GM19452 (cell line): ENCODE measurements around the gene SPDYE2.
A peak's percentile ranks its signal among the peaks of the same experiment; 100 is the strongest.
"Not testable (repeated sequence)": the region's sequence is repeated elsewhere in the genome, so short reads cannot be mapped to it uniquely, and the experiment has no call there.

ENCODE experiments used
- ATAC-seq: cut with Tn5 transposase; IDR thresholded peaks from one replicate; pipeline ENCODE4 v1.9.1; 2021; ENCODE audit not compliant: unreplicated experiment

Gene SPDYE2, protein sequence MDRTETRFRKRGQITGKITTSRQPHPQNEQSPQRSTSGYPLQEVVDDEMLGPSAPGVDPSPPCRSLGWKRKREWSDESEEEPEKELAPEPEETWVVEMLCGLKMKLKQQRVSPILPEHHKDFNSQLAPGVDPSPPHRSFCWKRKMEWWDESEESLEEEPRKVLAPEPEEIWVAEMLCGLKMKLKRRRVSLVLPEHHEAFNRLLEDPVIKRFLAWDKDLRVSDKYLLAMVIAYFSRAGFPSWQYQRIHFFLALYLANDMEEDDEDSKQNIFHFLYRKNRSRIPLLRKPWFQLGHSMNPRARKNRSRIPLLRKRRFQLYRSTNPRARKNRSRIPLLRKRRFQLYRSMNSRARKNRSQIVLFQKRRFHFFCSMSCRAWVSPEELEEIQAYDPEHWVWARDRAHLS

DNA sequence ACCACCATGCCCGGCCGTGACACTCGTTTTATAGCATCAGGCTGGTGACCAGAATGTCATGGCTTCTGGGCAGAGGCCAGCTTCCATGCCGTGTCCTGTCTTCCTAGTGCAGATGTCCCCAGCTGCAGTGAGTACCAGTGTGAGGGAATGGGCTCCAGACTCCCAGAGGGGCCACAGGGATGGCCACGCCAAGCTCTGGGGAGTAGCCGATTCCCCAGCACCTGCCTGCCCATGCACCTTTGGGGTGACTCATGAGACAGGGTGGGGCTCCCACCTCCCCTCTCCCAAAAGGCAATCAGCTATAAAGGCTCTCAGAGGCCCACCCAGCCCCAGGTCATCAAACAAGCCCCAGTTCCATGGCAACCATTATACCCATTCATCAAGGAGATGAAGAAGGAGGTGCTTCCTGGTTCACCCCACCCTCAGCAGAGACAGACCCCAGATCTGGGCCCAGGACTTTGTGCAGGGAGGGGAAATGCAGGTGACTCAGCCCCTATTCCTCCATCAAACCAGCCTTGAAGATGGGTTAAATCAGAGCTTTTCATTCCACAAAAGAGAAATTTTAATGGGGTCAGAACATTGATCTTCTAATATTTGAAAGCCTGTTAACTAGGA lies at the start of gene SPDYE2:
Gene SPDYE2, plus strand, starts transcription at position 419 of the 615 bp plus-strand sequence. CDS start 2,030 bp downstream, outside the sequence.
- not testable (repeated sequence) for ATAC-seq

DNA sequence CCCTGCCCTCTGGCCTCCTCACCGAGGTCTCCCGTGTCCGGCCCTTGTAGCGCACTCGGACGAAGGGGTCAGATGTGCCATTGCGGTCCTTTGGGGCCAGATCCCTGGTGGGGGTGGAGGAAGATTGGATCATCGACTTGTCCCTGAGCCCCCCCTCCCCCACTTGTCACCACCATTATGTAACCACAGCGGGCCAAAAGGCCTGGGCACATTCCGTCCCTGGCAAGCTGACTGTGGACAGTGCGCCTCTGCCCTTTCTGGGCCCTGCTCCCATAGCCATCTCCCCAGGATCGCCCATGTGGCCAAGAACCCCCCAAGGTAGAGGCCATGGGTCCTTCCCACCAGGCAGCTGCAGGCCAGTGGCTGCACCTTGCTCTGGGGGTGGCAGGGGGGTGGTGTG lies 47.9 kb upstream of the SPDYE2 start:
- ATAC-seq, result not testable (repeated sequence)

- not testable (repeated sequence) for ATAC-seq
Measured at GRCh38 chr7:102505298-102506185, 45.5 kb upstream of the SPDYE2 start.

GRCh38 chr7:102507410-102508088 lies 43.5 kb upstream of the SPDYE2 start:
- not testable (repeated sequence) for ATAC-seq

- ATAC-seq, result not testable (repeated sequence)
Measured at GRCh38 chr7:102510575-102510974, 40.5 kb upstream of the SPDYE2 start.

DNA sequence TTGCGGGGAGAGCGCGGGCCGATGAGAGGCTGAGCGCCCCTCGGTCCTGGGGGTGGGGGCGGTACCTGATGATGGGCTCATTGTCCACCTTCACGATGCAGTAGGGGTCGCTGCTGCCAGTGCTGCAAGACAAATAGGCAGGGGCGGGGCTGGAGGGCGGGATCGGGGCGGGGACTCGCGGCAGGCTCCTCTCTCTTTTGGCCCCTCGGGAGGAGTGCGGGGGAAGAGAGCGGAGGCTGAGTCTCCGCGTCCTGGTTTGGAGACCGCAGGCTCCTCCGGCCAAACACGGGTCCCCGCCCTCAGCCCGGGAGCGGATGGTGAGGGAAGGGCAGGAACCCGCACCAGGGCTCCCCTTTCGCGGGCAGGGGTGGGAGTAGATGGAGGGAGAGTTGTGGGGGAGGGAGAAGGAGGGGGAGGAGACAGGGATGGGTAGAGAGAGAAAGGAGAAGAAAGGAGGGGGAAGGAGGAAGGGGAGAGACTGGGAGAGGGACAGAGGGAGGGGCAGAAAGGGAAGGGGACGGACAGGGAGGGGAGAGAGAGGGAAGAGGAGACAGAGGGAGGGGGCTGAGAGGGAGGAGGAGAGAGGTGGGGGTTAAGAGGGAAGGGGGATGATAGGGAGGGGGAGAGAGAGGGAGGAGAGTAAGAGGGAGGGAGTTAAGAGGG lies 39.0 kb upstream of the SPDYE2 start:
- peak; percentile 38 for ATAC-seq

DNA sequence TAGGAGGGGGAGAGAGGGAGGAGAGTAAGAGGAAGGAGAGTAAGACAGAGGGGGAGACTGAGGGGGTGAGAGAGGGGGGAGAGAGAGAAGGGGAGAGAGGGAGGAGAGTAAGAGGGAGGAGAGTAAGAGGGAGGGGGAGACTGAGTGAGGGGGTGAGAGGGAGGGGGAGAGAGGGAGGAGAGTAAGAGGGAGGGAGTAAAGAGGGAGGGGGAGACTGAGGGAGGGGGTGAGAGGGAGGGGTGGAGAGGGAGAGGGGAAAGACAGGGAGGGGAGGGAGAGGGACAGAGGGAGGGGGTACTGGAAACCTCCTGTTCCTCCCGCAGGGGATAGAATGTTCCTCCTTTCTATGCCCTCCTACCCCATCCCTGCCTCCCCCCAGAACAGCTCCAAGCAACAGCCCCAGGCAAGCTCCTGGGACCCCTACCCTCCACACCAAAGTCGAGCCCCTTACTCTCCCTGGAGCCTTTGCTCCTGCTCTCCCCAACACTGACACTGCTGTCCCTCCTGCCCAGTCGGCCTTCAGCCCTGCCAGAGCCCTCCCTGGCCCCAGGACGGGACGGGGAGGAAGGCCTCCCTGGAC lies 38.3 kb upstream of the SPDYE2 start:
- not testable (repeated sequence) for ATAC-seq

DNA sequence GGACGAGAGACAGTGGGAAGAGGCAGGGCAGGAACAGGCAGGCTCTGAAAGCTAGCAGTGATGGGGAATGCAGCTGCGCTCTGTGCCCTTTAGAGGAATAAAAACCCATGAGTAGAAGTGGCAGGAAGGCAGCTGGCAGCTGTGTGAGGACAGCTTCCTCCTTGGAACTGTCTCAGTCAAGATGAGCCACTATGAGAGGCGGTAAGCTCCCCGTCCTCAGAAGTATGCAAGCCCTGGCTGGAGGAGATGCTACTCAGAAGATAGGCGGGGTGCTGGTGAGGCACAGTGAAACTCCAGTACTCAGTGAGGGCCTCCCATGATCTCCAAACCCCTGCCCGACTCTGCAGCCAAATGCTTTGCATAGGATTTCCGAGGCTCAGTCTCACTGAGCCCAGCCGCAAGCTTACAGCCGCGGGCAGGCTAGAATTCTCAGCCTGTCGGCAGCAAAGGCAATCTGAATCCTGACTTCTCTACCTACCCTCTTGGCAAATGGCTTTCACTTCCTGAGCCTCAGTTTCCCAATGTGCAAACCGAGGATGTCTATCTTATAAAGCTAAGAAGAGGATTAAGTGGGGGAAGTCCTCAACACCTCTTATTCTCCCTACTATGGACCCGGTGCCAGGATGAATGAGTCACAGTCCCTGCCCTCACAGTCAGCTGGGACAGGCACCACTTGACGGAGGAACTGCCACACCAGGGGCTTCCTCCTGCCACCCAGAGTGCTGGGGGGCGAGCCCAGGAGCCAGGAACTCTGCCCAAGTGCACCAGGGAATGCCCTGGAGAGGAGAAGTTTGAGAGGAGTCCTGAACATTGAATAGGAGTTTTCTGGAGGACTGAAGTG lies 35.9 kb upstream of the SPDYE2 start:
- ATAC-seq, result peak; percentile 69

GRCh38 chr7:102515889-102516288 lies 35.1 kb upstream of the SPDYE2 start:
- ATAC-seq, result not testable (repeated sequence)

DNA sequence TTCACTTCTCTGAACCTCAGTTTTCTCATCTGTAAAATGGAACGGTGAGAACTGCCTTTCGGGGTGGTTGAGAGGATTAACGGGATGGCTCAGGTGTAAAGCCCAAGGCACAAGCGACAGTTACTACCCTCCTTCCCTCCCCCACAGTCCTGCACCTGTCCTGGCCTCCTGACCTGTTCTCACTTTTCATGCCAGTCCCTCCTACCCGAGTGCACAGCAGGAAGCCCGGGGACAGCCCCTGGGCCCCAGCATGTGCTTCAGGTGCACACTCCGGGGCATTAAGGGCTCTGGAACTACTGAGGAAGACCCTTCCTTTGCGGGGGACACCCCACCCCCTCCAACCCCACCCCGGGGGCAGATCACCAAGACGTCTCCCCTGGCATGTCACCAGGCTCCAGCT lies 34.1 kb upstream of the SPDYE2 start:
- not testable (repeated sequence) for ATAC-seq

DNA sequence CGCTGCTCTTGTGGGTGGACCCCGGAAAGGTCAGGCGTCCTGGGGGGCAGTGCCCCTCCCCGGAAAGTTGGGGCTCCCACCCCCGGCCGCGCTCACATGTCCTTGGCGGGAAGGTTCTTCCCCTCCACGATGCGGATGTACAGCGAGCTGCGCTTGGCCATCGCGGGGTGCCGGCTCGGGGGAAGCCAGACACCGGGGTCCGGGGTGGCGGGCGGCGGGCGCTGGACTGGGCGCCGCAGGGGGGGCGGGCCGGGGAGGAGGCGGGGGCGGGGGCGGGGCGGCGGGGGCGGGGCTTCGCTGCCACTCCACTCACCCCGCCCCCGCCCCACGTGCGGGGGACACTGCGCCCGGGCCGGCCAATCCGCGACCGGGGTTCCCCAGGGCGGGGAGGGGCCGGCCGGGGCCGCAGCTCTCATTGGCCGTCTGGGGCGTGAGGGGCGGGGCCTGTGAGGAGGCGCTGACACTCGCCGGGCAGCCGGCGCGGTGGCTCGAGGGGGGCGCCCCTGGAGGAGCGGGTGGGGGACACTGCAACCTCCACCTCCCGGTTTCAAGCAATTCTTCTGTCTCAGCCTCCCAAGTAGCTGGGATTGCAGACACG lies 33.4 kb upstream of the SPDYE2 start, which contains the start of gene RASA4B:
Gene RASA4B, minus strand, starts transcription at position 228 of the 598 bp plus-strand sequence. Its CDS starts 67 bp downstream, at position 161.
- ATAC-seq, result peak; percentile 71

GRCh38 chr7:102520797-102521196 lies 30.2 kb upstream of the SPDYE2 start:
- not testable (repeated sequence) for ATAC-seq

DNA sequence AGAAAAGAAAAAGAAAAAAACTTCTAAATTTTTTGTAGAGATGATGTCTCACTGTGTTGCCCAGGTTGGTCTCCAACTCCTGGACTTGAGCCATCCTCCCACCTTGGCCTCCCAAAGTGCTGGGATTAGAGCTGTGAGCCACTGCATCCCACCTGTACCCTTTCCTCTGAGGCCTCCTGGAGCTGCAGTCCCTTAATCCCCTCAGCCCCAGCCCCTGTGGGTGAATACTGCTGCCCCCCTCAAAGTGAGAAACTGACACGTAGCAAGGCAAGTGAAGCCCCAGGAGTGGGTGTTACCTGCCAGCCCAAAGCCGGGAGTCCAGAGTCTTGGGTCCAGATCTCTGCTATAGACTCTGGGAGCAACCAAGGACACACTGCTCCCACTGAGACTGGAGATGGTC lies 26.2 kb upstream of the SPDYE2 start:
- not testable (repeated sequence) for ATAC-seq

DNA sequence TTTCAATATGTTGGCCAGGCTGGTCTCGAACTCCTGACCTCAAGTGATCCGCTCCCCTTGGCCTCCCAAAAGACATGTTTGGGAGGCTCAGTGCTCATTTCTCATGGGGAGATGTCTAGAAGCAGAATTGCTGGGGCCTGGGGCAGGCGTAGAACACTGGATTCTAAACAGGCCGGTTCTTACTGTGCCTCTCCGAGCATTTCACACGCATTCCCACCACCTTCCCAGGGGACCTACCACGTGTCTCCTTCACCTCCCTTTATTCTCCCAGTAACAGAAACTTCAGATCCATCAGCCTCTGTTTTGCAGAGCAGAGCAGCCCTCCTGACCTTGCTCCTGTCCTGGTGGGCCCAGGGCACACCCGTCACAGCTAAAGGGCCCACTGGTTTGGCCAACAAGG lies 23.8 kb upstream of the SPDYE2 start:
- ATAC-seq, result not testable (repeated sequence)

- ATAC-seq, result not testable (repeated sequence)
Measured at GRCh38 chr7:102527822-102528793, 22.9 kb upstream of the SPDYE2 start.

DNA sequence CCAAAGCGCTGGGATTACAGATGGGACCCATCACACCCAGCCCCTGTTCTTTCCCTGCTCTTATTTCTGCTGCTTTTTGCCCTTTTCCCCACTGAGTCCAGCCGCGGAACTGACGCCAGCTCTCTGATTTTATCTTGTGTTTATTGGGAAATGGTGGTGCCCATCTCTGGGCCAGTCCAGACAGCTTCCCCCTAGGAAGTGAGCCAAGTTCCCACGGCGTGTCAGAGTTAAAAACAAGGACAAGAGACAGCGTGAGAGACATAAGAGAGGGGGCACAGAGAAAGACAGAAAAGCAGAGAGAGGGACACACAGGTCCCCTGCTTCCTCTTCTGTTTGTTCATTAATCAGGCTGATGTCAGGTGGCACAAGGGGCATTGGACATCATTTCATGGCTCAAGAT lies 19.4 kb upstream of the SPDYE2 start:
- not testable (repeated sequence) for ATAC-seq

DNA sequence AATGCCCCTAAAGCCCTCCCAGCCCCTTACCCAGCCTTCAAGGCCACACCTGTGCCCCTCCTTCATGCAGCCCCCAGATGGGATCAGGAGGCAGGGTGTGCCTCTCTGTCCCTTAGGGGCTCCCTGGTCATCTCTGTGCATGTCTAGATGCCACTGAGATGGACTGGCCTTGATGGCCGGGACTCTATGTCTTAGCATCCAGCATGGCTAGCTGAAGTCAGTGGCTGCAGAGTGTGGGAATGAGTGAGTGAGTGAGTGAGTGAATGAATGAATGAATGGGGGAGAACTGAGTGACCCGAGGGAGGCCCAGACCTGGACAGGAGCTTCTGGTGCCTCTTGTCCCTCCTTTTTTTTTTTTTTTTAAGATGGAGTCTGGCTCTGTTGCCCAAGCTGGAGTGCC lies 18.9 kb upstream of the SPDYE2 start:
- not testable (repeated sequence) for ATAC-seq
